ENCODE results near the gene NELFA.

NELFA gene

DNA sequence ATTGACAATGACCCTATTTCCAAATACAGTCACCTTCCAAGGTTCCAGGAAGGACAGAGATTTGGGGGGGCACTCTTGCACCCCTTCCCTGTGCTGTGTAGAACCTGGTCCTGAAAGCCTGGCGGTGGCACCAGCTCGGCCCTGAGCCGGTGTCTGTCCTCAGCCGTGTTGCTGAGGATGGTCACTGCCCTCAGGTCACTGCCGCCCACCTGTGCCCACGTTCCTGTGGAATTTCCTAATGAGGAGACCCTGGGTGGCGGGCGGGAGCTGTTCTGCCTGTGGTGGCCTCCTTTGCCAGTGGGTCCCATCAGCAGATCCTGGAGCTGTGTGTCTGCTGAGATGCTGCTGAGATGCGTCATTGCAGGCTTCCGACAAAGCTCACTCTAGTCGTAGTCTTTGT, 32.9 kb downstream of the NELFA start:
- TF ChIP-seq, protein P1, sequence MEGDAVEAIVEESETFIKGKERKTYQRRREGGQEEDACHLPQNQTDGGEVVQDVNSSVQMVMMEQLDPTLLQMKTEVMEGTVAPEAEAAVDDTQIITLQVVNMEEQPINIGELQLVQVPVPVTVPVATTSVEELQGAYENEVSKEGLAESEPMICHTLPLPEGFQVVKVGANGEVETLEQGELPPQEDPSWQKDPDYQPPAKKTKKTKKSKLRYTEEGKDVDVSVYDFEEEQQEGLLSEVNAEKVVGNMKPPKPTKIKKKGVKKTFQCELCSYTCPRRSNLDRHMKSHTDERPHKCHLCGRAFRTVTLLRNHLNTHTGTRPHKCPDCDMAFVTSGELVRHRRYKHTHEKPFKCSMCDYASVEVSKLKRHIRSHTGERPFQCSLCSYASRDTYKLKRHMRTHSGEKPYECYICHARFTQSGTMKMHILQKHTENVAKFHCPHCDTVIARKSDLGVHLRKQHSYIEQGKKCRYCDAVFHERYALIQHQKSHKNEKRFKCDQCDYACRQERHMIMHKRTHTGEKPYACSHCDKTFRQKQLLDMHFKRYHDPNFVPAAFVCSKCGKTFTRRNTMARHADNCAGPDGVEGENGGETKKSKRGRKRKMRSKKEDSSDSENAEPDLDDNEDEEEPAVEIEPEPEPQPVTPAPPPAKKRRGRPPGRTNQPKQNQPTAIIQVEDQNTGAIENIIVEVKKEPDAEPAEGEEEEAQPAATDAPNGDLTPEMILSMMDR (IDR thresholded peaks at IDR 0.05; ENCODE audit: low read depth, low read length), result no peak
- no peak overlapping the region for H3K4me3 ChIP-seq (ENCODE audit: low read depth, low read length)

GRCh38 chr4:1975391-1975801, 33.4 kb downstream of the NELFA start:
- TF ChIP-seq, protein P1 (IDR thresholded peaks at IDR 0.05; ENCODE audit: low read depth, low read length), result no peak

DNA sequence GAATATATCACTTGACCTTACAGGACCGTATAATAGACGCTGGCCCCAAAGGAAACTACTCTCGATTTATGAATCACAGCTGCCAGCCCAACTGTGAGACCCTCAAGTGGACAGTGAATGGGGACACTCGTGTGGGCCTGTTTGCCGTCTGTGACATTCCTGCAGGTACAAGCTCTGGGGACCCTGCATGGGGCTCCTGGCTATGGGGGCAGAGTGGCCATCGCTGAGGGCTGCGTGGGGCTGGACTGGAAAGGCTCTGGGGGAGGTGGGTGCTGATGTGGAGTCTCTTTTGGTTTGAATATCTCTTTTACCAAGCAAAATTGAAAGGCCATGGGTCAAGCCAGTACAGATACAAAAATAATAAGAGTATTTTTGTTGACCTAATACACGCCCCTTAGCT, 33.9 kb downstream of the NELFA start:
- TF ChIP-seq, protein P1 (IDR thresholded peaks at IDR 0.05; ENCODE audit: low read depth, low read length), result no peak
- no peak overlapping the region for H3K4me3 ChIP-seq (ENCODE audit: low read depth, low read length)

More at GRCh38 chr4:1975391-1975801, 33.4 kb downstream of the NELFA start:
- no peak overlapping the region for H3K4me3 ChIP-seq (ENCODE audit: low read depth, low read length)

- no peak overlapping the region for H3K4me3 ChIP-seq (ENCODE audit: low read depth, low read length)
- TF ChIP-seq, protein P1 (IDR thresholded peaks at IDR 0.05; ENCODE audit: low read depth, low read length), result no peak
Measured at GRCh38 chr4:1973661-1974060, 35.1 kb downstream of the NELFA start.

DNA sequence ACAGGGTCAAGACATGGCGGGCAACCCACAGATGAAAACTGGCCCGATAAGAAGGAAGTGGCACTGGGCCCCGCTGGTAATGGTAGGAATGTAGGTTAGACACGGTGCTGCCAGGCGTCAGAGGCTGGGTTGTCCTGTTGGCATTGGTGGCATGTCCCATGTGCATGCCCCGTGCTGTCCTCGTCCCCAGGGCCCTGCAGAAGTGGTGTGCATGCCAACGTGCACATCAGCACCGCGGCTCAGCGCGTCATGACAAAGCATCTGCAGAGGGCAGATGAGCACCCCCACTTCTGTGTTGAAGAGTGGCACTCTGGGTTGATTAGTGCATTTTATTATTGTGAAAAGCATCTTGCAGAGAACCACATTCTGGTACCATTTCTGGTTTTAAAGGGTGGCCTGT, 35.6 kb downstream of the NELFA start:
- H3K4me3 ChIP-seq (ENCODE audit: low read depth, low read length), result no peak overlapping the region
- TF ChIP-seq, protein P1 (IDR thresholded peaks at IDR 0.05; ENCODE audit: low read depth, low read length), result no peak

- H3K4me3 ChIP-seq (ENCODE audit: low read depth, low read length), result no peak overlapping the region
- TF ChIP-seq, protein P1 (IDR thresholded peaks at IDR 0.05; ENCODE audit: low read depth, low read length), result no peak
Measured at GRCh38 chr4:1972414-1972813, 36.4 kb downstream of the NELFA start.

DNA sequence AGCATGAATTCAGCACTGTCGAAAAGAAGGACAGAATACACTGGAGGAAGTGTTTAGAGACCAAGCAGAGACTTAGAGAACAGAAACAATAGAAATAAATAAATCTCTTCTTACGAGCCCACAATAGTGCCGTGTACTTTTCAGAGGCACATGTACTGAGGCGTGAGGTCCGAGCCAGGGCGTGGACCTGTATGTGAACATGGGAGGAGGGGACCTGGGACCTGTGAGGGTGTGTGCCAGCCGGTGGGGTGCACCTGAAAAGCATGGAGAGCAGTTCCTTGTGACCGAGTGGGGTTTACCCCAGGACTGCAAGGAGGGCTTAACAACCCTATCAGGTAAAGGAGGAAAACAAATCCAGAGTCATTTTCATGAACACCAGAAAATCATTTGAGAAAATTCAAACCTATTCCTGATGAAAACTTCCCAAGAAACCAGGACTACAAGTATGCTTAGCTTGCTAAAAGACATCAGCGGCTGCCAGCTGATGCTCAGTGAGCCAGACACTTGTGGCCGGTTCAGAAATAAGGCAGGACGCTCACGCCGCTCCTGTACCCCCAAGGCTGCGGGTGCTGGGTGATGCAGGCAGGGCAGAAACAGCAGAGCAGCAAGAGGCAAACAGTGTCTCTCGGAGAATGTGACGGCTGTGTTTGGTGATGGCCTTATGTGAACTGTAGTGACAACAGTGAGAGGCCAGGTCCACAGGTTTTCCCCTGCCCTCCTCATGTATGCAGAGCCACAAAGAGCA, 37.1 kb downstream of the NELFA start:
- no peak overlapping the region for H3K4me3 ChIP-seq (ENCODE audit: low read depth, low read length)
- TF ChIP-seq, protein P1 (IDR thresholded peaks at IDR 0.05; ENCODE audit: low read depth, low read length), result no peak

Measured in WI38 (cell line).